Left lung (tissue), 14 donors: Measurements from ENCODE around the gene ACSM5. TPM values are rescaled to one million over a fixed set of nuclear protein-coding genes. Genes with fewer than 3 reads are reported as not detected.

Source experiments
- ATAC-seq: fragments of 200-7000 bp; cut with Tn5 transposase; one replicate; pipeline ENCODE4 v1.9.1; 2020; ENCODE audit warnings: moderate library complexity
- DNase-seq, 4 donors: peaks; one replicate each; pipeline ENCODE4 v3.0.0-alpha.2; 2013 to 2020
- H3K27ac ChIP-seq, 2 donors: fragments of 200-600 bp; sonication (generic) in 1 of 2; one replicate each; pipeline versions ENCODE4 v1.5.0 to v1.8.0; 2020 to 2021
- H3K27me3 ChIP-seq, 2 donors: fragments of 200-600 bp; sonication (generic) in 1 of 2; one replicate each; pipeline versions ENCODE4 v1.5.0 to v1.8.0; 2020 to 2021
- H3K36me3 ChIP-seq, 2 donors: fragments of 200-600 bp; sonication (generic) in 1 of 2; one replicate each; pipeline versions ENCODE4 v1.5.0 to v1.8.0; 2020 to 2021
- H3K4me1 ChIP-seq, 2 donors: fragments of 200-600 bp; one replicate each; pipeline ENCODE4 v1.8.0; 2021
- H3K4me3 ChIP-seq, 2 donors: fragments of 200-600 bp; sonication (generic) in 1 of 2; one replicate each; pipeline versions ENCODE4 v1.5.0 to v1.8.0; 2020 to 2021; ENCODE audit warnings: mild to moderate bottlenecking in 1 of 2
- H3K9me3 ChIP-seq, 2 donors: fragments of 200-600 bp; sonication (generic) in 1 of 2; one replicate each; pipeline versions ENCODE4 v1.5.0 to v1.8.0; 2020 to 2021
- CTCF ChIP-seq, 2 donors: fragments of 200-600 bp; sonication (generic) in 1 of 2; IDR thresholded peaks; one replicate each; pipeline versions ENCODE4 v1.5.0 to v1.8.0; 2021; ENCODE audit warnings: antibody characterized with exemption in 2 of 2
- intact Hi-C, 2 donors: fragments of 100-400 bp; cut with DNase I; formaldehyde crosslinking; loops; one replicate each; pipeline versions ENCODE4 v1.11.2 to v1.14.2; 2022
- long read RNA-seq, 12 donors: library from polyadenylated mRNA in 2 of 12; unstranded in 2 of 12; transcript quantifications; one replicate each; pipeline ENCODE4 v2.0.0 and lab custom pipeline, GENCODE V29; 2019 to 2026
- polyA plus RNA-seq, 6 donors: library from polyadenylated mRNA; unstranded; fragments of 120-200 nt; gene quantifications; one replicate each; pipeline ENCODE4 v1.2.1, GENCODE V29; 2013; ENCODE audit not compliant: insufficient read length in 6 of 6
- total RNA-seq, 2 donors: library from RNA; stranded (reverse); fragmentation: NEBNext Ultra II Directional; extraction: Animal tissue kit (Norgen Biotek cat#: 25700); gene quantifications; one replicate each; pipeline ENCODE4 v1.2.1, GENCODE V29; 2021
- donor health status: DM: no; HTN: yes; CAD: no.
- donor health status: DM: no; HTN: no; CAD: no.

Gene ACSM5, protein sequence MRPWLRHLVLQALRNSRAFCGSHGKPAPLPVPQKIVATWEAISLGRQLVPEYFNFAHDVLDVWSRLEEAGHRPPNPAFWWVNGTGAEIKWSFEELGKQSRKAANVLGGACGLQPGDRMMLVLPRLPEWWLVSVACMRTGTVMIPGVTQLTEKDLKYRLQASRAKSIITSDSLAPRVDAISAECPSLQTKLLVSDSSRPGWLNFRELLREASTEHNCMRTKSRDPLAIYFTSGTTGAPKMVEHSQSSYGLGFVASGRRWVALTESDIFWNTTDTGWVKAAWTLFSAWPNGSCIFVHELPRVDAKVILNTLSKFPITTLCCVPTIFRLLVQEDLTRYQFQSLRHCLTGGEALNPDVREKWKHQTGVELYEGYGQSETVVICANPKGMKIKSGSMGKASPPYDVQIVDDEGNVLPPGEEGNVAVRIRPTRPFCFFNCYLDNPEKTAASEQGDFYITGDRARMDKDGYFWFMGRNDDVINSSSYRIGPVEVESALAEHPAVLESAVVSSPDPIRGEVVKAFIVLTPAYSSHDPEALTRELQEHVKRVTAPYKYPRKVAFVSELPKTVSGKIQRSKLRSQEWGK
- 1 to 10 TPM in 1 of 2 donors, under 1 TPM in 1; 0.96 to 3.1 TPM for total RNA-seq
- polyA plus RNA-seq: under 1 TPM; 0.24 to 0.77 (median 0.61) TPM
- long read RNA-seq, donor 1: 0 reads
- long read RNA-seq, donor 2: 0 reads
- long read RNA-seq, donor 3: 0 reads
- long read RNA-seq, donor 4, partial matches to known transcripts: 1 of 2 reads
- long read RNA-seq, donor 4, other reads (novel, unspliced or antisense): 1 of 2 reads
- long read RNA-seq, donor 5, partial matches to known transcripts: 0 of 1 reads
- long read RNA-seq, donor 5, other reads (novel, unspliced or antisense): 0 of 1 reads
- long read RNA-seq, donor 6, partial matches to known transcripts: 0 of 1 reads
- long read RNA-seq, donor 6, other reads (novel, unspliced or antisense): 0 of 1 reads
- long read RNA-seq, donor 7: 0 reads
- long read RNA-seq, donor 8: 0 reads
- long read RNA-seq, donor 9: 0 reads
- long read RNA-seq, donor 10, partial matches to known transcripts: 0 of 2 reads
- long read RNA-seq, donor 10, other reads (novel, unspliced or antisense): 0 of 2 reads
- long read RNA-seq, donor 11: 0 reads
- long read RNA-seq, donor 12: 0 reads

DNA sequence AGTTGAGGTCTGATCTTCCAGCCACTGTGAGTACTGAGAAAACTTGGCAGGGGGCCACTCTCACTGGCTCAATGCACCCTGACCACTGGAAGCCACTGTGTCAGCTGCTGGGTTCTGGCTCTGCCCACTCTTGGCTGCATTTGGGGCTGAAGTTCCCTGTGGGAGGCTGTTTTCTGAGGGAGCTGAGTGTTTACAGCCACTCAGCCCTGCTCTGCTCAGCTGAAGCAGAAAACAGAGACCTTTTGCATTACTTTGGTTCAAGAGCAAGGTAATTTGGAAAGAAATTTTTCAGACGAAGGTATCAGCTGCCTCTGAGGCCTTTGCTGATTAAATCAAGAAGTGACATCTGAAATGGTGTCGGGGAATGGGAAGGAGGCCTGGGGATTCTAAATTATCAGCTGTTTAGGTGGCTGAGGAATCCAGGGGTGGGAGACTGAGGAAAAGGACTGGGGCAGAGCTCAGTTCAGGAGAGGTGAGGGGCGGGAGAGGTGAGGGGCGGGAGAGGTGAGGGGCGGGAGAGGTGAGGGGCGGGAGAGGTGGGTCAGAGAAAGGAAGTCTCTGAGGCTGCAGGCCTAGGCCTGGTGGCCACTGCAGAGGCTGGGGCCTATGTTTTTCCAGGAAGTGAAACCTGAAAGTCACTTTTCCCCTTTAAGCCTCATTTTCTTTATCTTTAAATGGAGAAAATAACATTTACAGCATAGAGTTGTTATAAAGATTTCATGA lies at the start of gene ACSM5:
ACSM5 (plus strand) TSS at position 137 of the 723 bp plus-strand sequence. CDS start 1,951 bp downstream, outside the sequence.
- intact Hi-C loops: no loop called here
- peak within 1 kb of the TSS in 1 of 2 donors; percentile 45 for H3K27ac ChIP-seq
- no peaks in the 10 kb centered on the region for H3K36me3 ChIP-seq
- H3K4me1 ChIP-seq: no peaks in the 10 kb centered on the region
- no peak within 1 kb of the TSS for H3K4me3 ChIP-seq
- no peaks in the 10 kb centered on the region for H3K9me3 ChIP-seq
- H3K27me3 ChIP-seq: no peaks in the 10 kb centered on the region
- TF ChIP-seq CTCF (IDR thresholded peaks at IDR 0.05): no peak
- ATAC-seq: peak; percentile 29
- DNase-seq: peak in 1 of 4 donors; percentile 10

GRCh38 chr16:20359997-20360396 lies 49.3 kb upstream of the ACSM5 start:
- H3K27ac ChIP-seq: no peak overlapping the region
- intact Hi-C loops: no loop called here
- no peak for TF ChIP-seq CTCF (IDR thresholded peaks at IDR 0.05)
- no peak overlapping the region for H3K4me3 ChIP-seq
- H3K36me3 ChIP-seq: no peaks in the 10 kb centered on the region
- DNase-seq: no peak
- H3K9me3 ChIP-seq: no peaks in the 10 kb centered on the region
- H3K4me1 ChIP-seq: no peaks in the 10 kb centered on the region
- H3K27me3 ChIP-seq: peaks cover 0 to 11% of the 10 kb centered on the region in 2 donors
- no peak for ATAC-seq

- no peak overlapping the region for H3K4me3 ChIP-seq
- TF ChIP-seq CTCF (IDR thresholded peaks at IDR 0.05): no peak
- no peaks in the 10 kb centered on the region for H3K4me1 ChIP-seq
- no peak overlapping the region for H3K27ac ChIP-seq
- DNase-seq (no peak), ATAC-seq (no peak)
- H3K9me3 ChIP-seq: no peaks in the 10 kb centered on the region
- no peaks in the 10 kb centered on the region for H3K27me3 ChIP-seq
- no peaks in the 10 kb centered on the region for H3K36me3 ChIP-seq
- intact Hi-C loops: no loop called here
These were observed 46.1 kb upstream of the ACSM5 start for GRCh38 chr16:20363191-20363590.

GRCh38 chr16:20364051-20364450 lies 45.3 kb upstream of the ACSM5 start:
- H3K9me3 ChIP-seq: no peaks in the 10 kb centered on the region
- H3K4me1 ChIP-seq: no peaks in the 10 kb centered on the region
- no peak for TF ChIP-seq CTCF (IDR thresholded peaks at IDR 0.05)
- H3K27ac ChIP-seq: no peak overlapping the region
- H3K27me3 ChIP-seq: no peaks in the 10 kb centered on the region
- no peaks in the 10 kb centered on the region for H3K36me3 ChIP-seq
- no peak for DNase-seq
- H3K4me3 ChIP-seq: no peak overlapping the region
- no peak for ATAC-seq
- intact Hi-C loops: no loop called here
